ENCODE data around the gene FMO2. TPM values are rescaled to one million over a fixed set of nuclear protein-coding genes. Genes with fewer than 3 reads are reported as not detected.

The FMO2 gene
- polyA plus RNA-seq, 2 donors: 50.5 to 95.4 TPM

DNA sequence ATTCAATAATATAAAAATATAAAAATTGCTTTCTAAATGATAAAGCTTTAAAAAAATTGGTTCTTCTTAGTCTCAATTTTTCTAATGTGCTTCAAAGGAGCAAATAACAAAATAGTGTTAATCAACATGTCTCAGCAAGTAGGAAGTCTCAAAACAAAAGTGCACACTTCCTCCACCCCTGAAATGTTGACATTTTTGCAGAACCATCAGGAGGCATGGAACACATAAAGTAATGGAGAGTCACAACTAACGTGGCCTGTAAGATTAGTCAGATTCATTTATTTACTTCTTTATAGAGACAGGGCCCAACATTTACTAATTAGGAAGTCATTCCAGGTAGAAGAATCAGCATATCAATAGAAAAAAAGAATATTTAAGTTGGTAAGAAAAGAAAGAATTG, 34.9 kb upstream of the FMO2 start:
- WGBS, 2 donors: 34 to 43% methylated on average over 1 of the region's 1 CpG
- no peak overlapping the region for H3K27ac ChIP-seq (ENCODE audit: low read depth in 2 of 2, low read length in 1 of 2)

DNA sequence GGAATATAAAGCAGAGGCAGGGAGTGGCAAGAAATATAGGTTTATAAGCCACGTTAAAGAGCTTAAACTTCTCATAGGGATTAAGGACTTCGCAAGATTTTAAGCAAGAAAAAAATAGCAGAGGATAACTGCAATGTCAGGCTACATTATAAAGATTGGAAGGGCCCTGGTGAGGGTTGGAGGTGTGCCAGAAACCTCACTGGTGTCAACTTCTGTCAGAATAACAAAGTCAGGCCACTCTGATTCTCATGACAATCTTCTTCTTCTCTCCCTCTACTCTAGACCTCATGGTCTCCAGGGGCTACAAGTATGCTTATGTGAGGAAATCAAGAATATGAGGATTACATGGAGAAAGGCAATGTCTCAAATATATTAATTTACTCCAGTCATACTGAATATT, 32.6 kb upstream of the FMO2 start:
- Histone ChIP-seq H3K9me3 (ENCODE audit: control insufficient read depth in 2 of 2, insufficient read depth in 1 of 2, low read depth in 1 of 2, low read length in 1 of 2) (no peaks in the 10 kb centered on the region), H3K4me1 (ENCODE audit: control insufficient read depth in 2 of 2, insufficient read depth in 2 of 2, low read length in 1 of 2) (no peaks in the 10 kb centered on the region), H3K36me3 (ENCODE audit: control insufficient read depth in 2 of 2, insufficient read depth in 2 of 2, low read length in 1 of 2) (no peaks in the 10 kb centered on the region), H3K27me3 (ENCODE audit: control insufficient read depth in 1 of 2, insufficient read depth in 2 of 2, low read length in 2 of 2) (no peaks in the 10 kb centered on the region), H3K27ac (ENCODE audit: low read depth in 2 of 2, low read length in 1 of 2) (peak overlapping the region in 1 of 2 donors; percentile 29), H3K4me3 (ENCODE audit: low read depth in 1 of 2, low read length in 2 of 2) (no peak overlapping the region)
- 40 to 43% methylated on average over 2 of the region's 2 CpGs for WGBS, 2 donors

More for the DNA sequence above, 34.9 kb upstream of the FMO2 start:
- Histone ChIP-seq H3K9me3 (ENCODE audit: control insufficient read depth in 2 of 2, insufficient read depth in 1 of 2, low read depth in 1 of 2, low read length in 1 of 2) (no peaks in the 10 kb centered on the region), H3K4me1 (ENCODE audit: control insufficient read depth in 2 of 2, insufficient read depth in 2 of 2, low read length in 1 of 2) (no peaks in the 10 kb centered on the region), H3K4me3 (ENCODE audit: low read depth in 1 of 2, low read length in 2 of 2) (no peak overlapping the region), H3K27me3 (ENCODE audit: control insufficient read depth in 1 of 2, insufficient read depth in 2 of 2, low read length in 2 of 2) (no peaks in the 10 kb centered on the region), H3K36me3 (ENCODE audit: control insufficient read depth in 2 of 2, insufficient read depth in 2 of 2, low read length in 1 of 2) (no peaks in the 10 kb centered on the region)

DNA sequence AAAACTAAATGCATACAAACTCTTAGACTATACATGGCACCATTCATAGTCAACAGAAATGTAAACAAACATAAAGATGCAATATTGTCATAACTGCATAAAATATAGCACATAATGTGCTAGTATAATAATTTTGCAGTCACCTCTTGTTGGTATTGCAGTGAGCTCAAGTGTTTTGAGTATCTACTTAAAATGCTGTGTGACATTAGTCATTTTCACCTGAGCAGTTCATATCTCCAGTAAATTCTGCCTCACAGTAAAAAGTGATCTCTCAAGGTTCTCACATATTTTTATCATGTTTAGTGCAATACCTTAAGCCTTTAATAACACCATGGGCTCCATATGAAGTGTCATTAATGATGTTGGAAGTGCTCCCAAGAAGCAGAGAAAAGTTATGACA, 29.6 kb upstream of the FMO2 start:
- H3K4me1 ChIP-seq (ENCODE audit: control insufficient read depth in 2 of 2, insufficient read depth in 2 of 2, low read length in 1 of 2): peaks cover 0 to 2% of the 10 kb centered on the region in 2 donors
- no peak overlapping the region for H3K4me3 ChIP-seq (ENCODE audit: low read depth in 1 of 2, low read length in 2 of 2)

DNA sequence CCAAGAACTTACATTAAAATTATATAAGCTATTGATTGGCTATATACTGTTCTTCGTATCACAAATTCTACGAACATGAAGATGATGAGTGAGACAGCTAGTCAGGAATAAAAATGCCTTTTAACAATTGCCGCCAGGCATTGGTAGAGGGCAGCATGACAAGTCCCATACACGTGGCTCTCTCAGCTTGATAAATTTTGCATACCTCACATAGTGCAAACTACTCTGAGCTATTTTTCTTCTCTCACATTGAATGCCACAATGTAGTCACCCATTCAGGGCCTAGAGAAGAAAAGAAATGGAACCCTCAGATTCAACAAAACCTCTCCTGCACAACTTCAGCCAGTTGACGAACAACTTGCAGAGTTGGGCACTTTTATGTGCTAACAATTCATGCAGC, 27.0 kb upstream of the FMO2 start:
- no peaks in the 10 kb centered on the region for H3K27me3 ChIP-seq (ENCODE audit: control insufficient read depth in 1 of 2, insufficient read depth in 2 of 2, low read length in 2 of 2)
- H3K27ac ChIP-seq (ENCODE audit: low read depth in 2 of 2, low read length in 1 of 2): no peak overlapping the region
- no peaks in the 10 kb centered on the region for H3K9me3 ChIP-seq (ENCODE audit: control insufficient read depth in 2 of 2, insufficient read depth in 1 of 2, low read depth in 1 of 2, low read length in 1 of 2)
- WGBS, 2 donors: 73 to 79% methylated on average over 5 of the region's 5 CpGs
- H3K36me3 ChIP-seq (ENCODE audit: control insufficient read depth in 2 of 2, insufficient read depth in 2 of 2, low read length in 1 of 2): no peaks in the 10 kb centered on the region
- H3K4me3 ChIP-seq (ENCODE audit: low read depth in 1 of 2, low read length in 2 of 2): no peak overlapping the region
- H3K4me1 ChIP-seq (ENCODE audit: control insufficient read depth in 2 of 2, insufficient read depth in 2 of 2, low read length in 1 of 2): peaks cover 0 to 2% of the 10 kb centered on the region in 2 donors

More for the DNA sequence above, 29.6 kb upstream of the FMO2 start:
- H3K9me3 ChIP-seq (ENCODE audit: control insufficient read depth in 2 of 2, insufficient read depth in 1 of 2, low read depth in 1 of 2, low read length in 1 of 2): no peaks in the 10 kb centered on the region
- no peaks in the 10 kb centered on the region for H3K36me3 ChIP-seq (ENCODE audit: control insufficient read depth in 2 of 2, insufficient read depth in 2 of 2, low read length in 1 of 2)
- no peaks in the 10 kb centered on the region for H3K27me3 ChIP-seq (ENCODE audit: control insufficient read depth in 1 of 2, insufficient read depth in 2 of 2, low read length in 2 of 2)
- no peak overlapping the region for H3K27ac ChIP-seq (ENCODE audit: low read depth in 2 of 2, low read length in 1 of 2)

DNA sequence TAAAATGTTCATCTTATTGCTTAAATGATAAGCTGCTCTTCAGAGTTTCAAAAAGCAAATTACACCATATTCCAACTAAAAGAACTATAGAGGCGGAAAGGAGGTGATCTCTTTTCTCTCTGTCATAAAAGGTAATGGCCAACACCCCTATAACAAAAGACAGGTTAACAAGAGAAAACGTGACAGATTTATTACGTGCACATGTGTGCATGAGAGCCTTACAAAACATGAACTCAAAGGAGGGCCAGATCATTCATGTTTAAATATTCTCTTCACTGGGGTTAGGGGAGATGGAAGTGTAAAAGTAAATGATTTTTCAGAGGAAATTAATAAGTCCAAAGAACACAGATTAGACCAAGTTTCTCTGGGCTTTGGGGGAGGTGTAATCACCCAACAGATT, 26.5 kb upstream of the FMO2 start:
- WGBS, 2 donors: 83 to 84% methylated on average over 3 of the region's 3 CpGs

GRCh38 chr1:171159148-171159547, 26.0 kb upstream of the FMO2 start:
- Histone ChIP-seq H3K36me3 (ENCODE audit: control insufficient read depth in 2 of 2, insufficient read depth in 2 of 2, low read length in 1 of 2) (no peaks in the 10 kb centered on the region), H3K27ac (ENCODE audit: low read depth in 2 of 2, low read length in 1 of 2) (no peak overlapping the region), H3K4me1 (ENCODE audit: control insufficient read depth in 2 of 2, insufficient read depth in 2 of 2, low read length in 1 of 2) (peaks cover 0 to 2% of the 10 kb centered on the region in 2 donors), H3K9me3 (ENCODE audit: control insufficient read depth in 2 of 2, insufficient read depth in 1 of 2, low read depth in 1 of 2, low read length in 1 of 2) (no peaks in the 10 kb centered on the region), H3K4me3 (ENCODE audit: low read depth in 1 of 2, low read length in 2 of 2) (no peak overlapping the region), H3K27me3 (ENCODE audit: control insufficient read depth in 1 of 2, insufficient read depth in 2 of 2, low read length in 2 of 2) (no peaks in the 10 kb centered on the region)
- 78 to 89% methylated on average over 2 of the region's 2 CpGs for WGBS, 2 donors

More for the DNA sequence above, 26.5 kb upstream of the FMO2 start:
- Histone ChIP-seq H3K27ac (ENCODE audit: low read depth in 2 of 2, low read length in 1 of 2) (no peak overlapping the region), H3K4me1 (ENCODE audit: control insufficient read depth in 2 of 2, insufficient read depth in 2 of 2, low read length in 1 of 2) (peaks cover 0 to 2% of the 10 kb centered on the region in 2 donors), H3K36me3 (ENCODE audit: control insufficient read depth in 2 of 2, insufficient read depth in 2 of 2, low read length in 1 of 2) (no peaks in the 10 kb centered on the region), H3K27me3 (ENCODE audit: control insufficient read depth in 1 of 2, insufficient read depth in 2 of 2, low read length in 2 of 2) (no peaks in the 10 kb centered on the region), H3K9me3 (ENCODE audit: control insufficient read depth in 2 of 2, insufficient read depth in 1 of 2, low read depth in 1 of 2, low read length in 1 of 2) (no peaks in the 10 kb centered on the region), H3K4me3 (ENCODE audit: low read depth in 1 of 2, low read length in 2 of 2) (no peak overlapping the region)

GRCh38 chr1:171160211-171160610, 24.9 kb upstream of the FMO2 start:
- Histone ChIP-seq H3K4me1 (ENCODE audit: control insufficient read depth in 2 of 2, insufficient read depth in 2 of 2, low read length in 1 of 2) (peaks cover 0 to 2% of the 10 kb centered on the region in 2 donors), H3K4me3 (ENCODE audit: low read depth in 1 of 2, low read length in 2 of 2) (no peak overlapping the region), H3K27me3 (ENCODE audit: control insufficient read depth in 1 of 2, insufficient read depth in 2 of 2, low read length in 2 of 2) (no peaks in the 10 kb centered on the region), H3K9me3 (ENCODE audit: control insufficient read depth in 2 of 2, insufficient read depth in 1 of 2, low read depth in 1 of 2, low read length in 1 of 2) (no peaks in the 10 kb centered on the region), H3K36me3 (ENCODE audit: control insufficient read depth in 2 of 2, insufficient read depth in 2 of 2, low read length in 1 of 2) (no peaks in the 10 kb centered on the region), H3K27ac (ENCODE audit: low read depth in 2 of 2, low read length in 1 of 2) (peak overlapping the region; percentile 21 to 24)
- 53 to 57% methylated on average over 3 of the region's 3 CpGs for WGBS, 2 donors

DNA sequence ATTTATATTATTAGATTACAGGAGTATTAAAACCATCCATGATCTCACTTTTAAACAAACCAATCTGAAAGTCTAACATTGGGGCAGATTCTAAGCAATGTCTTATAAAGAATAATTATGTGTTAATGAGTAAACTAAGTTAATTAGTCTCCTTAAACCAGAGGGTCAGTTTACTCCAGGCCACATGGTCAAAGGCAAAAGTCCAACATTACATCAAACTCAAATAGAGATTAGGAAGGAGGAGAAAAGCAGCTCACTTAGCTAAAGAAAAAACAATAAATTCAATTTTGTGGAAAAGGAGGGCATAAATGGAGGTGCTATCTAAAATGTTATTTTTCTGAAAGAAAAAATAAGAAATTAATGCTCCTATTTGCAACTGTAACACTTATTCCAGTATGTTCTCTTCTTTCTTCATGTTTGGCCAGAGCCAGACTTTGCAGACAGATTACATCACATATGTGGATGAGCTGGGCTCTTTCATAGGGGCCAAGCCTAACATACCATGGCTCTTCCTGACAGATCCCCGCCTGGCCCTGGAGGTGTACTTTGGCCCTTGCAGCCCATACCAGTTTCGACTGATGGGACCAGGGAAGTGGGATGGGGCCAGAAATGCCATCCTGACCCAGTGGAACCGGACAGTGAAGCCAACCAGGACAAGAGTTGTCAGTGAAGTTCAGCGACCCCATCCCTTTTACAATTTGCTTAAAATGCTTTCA, 24.3 kb upstream of the FMO2 start:
- H3K27ac ChIP-seq (ENCODE audit: low read depth in 2 of 2, low read length in 1 of 2): peak overlapping the region in 1 of 2 donors; percentile 6
- H3K36me3 ChIP-seq (ENCODE audit: control insufficient read depth in 2 of 2, insufficient read depth in 2 of 2, low read length in 1 of 2): no peaks in the 10 kb centered on the region
- peaks cover 0 to 2% of the 10 kb centered on the region in 2 donors for H3K4me1 ChIP-seq (ENCODE audit: control insufficient read depth in 2 of 2, insufficient read depth in 2 of 2, low read length in 1 of 2)
- H3K27me3 ChIP-seq (ENCODE audit: control insufficient read depth in 1 of 2, insufficient read depth in 2 of 2, low read length in 2 of 2): no peaks in the 10 kb centered on the region
- no peaks in the 10 kb centered on the region for H3K9me3 ChIP-seq (ENCODE audit: control insufficient read depth in 2 of 2, insufficient read depth in 1 of 2, low read depth in 1 of 2, low read length in 1 of 2)
- no peak overlapping the region for H3K4me3 ChIP-seq (ENCODE audit: low read depth in 1 of 2, low read length in 2 of 2)
- WGBS, 2 donors: 72 to 75% methylated on average over 4 of the region's 4 CpGs

DNA sequence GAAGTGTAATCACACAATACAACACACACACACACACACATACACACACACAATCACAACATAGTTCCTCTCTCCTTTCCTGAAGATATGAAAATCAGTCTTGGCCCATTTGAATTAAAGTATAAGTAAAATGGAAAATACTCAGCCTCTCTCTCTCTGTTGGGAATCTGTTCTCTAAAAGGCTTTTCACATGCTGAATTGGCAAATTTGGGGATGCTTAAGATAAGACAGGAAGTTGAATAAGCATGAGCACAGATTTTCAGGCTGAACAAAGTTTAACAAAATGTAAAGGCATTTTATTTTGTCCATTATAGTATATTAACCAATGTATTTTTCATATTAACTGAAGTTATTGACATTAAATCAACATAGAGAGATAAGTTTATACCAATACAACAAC, 23.7 kb upstream of the FMO2 start:
- Histone ChIP-seq H3K27me3 (ENCODE audit: control insufficient read depth in 1 of 2, insufficient read depth in 2 of 2, low read length in 2 of 2) (no peaks in the 10 kb centered on the region), H3K27ac (ENCODE audit: low read depth in 2 of 2, low read length in 1 of 2) (no peak overlapping the region), H3K9me3 (ENCODE audit: control insufficient read depth in 2 of 2, insufficient read depth in 1 of 2, low read depth in 1 of 2, low read length in 1 of 2) (no peaks in the 10 kb centered on the region), H3K4me1 (ENCODE audit: control insufficient read depth in 2 of 2, insufficient read depth in 2 of 2, low read length in 1 of 2) (peaks cover 0 to 2% of the 10 kb centered on the region in 2 donors), H3K36me3 (ENCODE audit: control insufficient read depth in 2 of 2, insufficient read depth in 2 of 2, low read length in 1 of 2) (no peaks in the 10 kb centered on the region), H3K4me3 (ENCODE audit: low read depth in 1 of 2, low read length in 2 of 2) (no peak overlapping the region)

DNA sequence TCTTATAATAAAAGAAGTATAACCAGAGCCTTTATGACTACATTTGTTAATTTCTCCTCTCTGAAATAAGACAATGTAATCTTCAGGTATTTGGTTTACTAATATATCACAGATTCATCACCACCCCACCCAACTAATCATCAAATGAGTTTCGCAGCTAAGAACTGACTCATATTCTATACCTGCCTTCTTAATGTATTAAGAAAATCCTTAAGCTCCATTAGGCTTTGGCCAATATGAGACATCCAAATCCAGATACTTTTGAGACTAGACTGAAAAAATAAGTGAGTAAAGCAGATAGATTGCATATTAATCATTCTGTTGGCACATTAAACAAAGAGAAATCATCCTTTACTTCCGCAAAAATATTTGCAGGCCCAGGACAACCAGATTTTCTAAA, 18.7 kb upstream of the FMO2 start:
- no peaks in the 10 kb centered on the region for H3K27me3 ChIP-seq (ENCODE audit: control insufficient read depth in 1 of 2, insufficient read depth in 2 of 2, low read length in 2 of 2)
- H3K27ac ChIP-seq (ENCODE audit: low read depth in 2 of 2, low read length in 1 of 2): peak overlapping the region in 1 of 2 donors; percentile 82
- no peaks in the 10 kb centered on the region for H3K36me3 ChIP-seq (ENCODE audit: control insufficient read depth in 2 of 2, insufficient read depth in 2 of 2, low read length in 1 of 2)
- H3K4me1 ChIP-seq (ENCODE audit: control insufficient read depth in 2 of 2, insufficient read depth in 2 of 2, low read length in 1 of 2): peaks cover 0 to 4% of the 10 kb centered on the region in 2 donors
- no peaks in the 10 kb centered on the region for H3K9me3 ChIP-seq (ENCODE audit: control insufficient read depth in 2 of 2, insufficient read depth in 1 of 2, low read depth in 1 of 2, low read length in 1 of 2)
- no peak overlapping the region for H3K4me3 ChIP-seq (ENCODE audit: low read depth in 1 of 2, low read length in 2 of 2)
- 39 to 67% methylated on average over 2 of the region's 2 CpGs for WGBS, 2 donors
